Fibroblast of skin of left biceps (primary cell): ENCODE measurements around the gene GSTT4.
"Not testable (repeated sequence)": the region's sequence is repeated elsewhere in the genome, so short reads cannot be mapped to it uniquely, and the experiment has no call there.

Source experiments
- DNase-seq, 2 experiments: peaks; one replicate each; pipeline ENCODE4 v3.0.0-alpha.2; 2013; ENCODE audit warnings: low read depth in 2 of 2

GSTT4 gene

GRCh38 chr22:24025475-24025874 is 20.2 kb upstream of the GSTT4 start:
- no peak for DNase-seq

DNA sequence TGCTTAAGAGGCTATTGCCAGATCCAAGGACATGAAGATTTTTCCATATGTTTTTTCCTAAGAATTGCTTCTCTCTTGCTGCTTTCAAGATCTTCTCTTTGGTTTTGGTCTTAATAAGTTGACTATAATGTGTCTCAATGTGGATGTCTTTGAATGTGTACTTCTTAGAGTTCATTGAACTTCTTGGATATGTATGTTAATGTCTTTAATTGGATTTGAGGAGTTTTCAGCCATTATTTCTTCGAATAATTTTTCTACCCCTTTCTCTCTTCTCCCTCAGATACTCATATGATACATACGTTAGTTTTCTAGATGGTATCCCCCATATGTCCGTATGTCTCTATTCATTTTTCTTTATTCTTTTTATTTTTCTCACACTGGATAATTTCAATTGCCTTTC is 19.1 kb upstream of the GSTT4 start:
- DNase-seq, result no peak

- DNase-seq, result no peak
Observed at GRCh38 chr22:24023204-24023789, 18.0 kb upstream of the GSTT4 start.

GRCh38 chr22:24021304-24021703 is 16.1 kb upstream of the GSTT4 start:
- no peak for DNase-seq

GRCh38 chr22:24016156-24016555 is 10.9 kb upstream of the GSTT4 start:
- no peak for DNase-seq

DNA sequence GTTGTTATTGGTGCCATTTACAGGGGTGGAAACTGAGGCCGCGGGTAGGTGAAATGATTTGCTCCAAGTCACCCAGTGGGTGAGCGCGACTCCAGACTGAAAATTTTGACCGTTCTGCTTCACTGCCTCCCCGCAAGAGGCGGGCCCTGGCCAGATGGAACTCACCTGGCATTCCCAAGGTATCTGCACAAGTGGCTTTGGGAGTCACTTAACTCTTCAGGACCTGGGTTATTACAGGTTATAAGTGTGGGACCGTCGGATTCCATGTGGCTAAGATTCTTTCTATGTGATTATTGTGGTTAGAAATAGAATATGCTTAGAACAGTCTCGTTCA is 6.4 kb upstream of the GSTT4 start:
- DNase-seq, result no peak

DNA sequence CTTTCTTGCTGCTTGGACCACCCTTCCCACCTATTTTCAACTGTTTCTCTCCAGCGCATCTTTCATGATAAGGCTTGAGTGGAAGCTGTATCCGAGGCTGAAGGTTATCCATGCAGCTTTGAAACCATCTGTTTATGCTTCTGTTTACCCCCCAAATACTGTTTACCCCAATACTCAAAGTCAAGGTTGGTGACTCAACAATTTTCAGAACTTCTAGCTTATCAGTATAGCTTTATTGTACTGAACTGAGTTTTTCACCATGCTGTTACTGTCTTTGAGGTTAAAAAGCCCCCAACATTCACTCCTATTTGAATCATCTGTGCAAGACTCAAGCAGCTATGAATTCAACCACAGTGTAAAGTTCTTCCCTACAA is 4.8 kb upstream of the GSTT4 start:
- no peak for DNase-seq

- no peak for DNase-seq
Observed at GRCh38 chr22:24009227-24010017, 4.2 kb upstream of the GSTT4 start.

DNA sequence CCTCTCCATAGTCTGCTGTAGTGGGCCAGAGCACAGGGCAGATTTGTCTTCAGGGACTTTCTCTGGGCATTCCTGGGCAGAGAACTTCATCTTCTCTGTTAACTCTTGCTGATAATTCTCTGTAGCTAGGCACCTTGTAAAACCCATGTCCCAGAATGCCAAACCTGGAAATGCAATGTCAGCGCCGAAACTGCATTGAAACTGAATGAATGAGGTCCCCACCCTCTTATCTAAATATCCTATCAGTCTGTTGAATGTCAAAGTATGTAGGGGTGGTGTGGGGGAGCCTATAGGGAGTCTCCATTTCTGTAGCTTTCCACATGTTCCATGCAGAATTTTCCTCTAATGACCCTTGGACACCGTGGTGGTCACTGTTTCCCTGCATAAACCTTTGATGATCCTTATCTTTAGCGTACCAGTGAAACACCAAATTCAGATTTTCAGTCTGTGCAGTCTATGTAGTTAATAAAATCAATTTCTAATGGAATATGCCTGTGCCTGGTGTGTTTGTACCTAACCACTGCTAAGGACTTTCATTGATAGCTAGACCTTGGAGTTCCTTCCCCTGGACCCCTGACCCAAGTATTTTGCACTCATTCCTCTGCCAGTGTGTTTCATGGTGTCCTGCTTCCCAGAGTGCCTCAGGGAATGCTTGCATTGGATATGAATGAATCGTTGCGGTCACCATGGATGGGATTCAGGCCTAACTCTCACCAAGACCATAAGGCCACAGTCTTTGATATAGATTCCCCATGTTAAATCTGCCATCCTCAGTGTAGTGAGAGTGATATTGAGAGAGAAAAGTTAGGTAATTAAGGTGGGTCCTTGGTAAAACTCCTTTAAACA is 3.4 kb upstream of the GSTT4 start:
- DNase-seq, result no peak

DNA sequence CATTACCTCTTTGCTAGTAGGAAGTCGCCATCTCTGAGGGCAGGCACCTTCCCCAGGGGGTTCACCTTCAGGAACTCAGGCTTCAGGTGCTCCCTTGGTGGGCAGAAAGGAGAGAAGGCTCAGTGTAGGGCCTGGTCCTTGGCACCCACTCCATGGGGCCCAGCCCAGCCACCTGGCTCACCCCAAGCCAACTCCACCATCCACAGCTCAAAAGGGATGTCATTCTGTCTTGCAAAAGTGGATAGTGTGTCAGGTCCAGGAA is 2.7 kb upstream of the GSTT4 start:
- DNase-seq, result no peak

GRCh38 chr22:24007253-24008021 is 2.2 kb upstream of the GSTT4 start:
- no peak for DNase-seq

DNA sequence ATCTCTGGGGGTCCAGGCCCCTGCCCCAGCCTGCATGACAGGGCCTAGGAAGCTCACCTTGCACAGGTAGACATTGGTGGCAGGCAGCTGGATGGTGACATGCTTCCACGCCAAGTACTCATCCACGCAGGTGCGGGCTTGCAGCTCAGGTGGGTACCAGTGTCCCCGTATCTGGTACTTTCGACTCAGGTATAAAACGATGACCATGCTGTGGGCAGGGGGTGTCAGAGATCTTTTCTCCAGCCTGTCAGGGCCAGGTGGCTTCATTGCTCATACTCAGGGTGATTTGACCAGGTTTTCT is 1.6 kb upstream of the GSTT4 start:
- no peak for DNase-seq

DNA sequence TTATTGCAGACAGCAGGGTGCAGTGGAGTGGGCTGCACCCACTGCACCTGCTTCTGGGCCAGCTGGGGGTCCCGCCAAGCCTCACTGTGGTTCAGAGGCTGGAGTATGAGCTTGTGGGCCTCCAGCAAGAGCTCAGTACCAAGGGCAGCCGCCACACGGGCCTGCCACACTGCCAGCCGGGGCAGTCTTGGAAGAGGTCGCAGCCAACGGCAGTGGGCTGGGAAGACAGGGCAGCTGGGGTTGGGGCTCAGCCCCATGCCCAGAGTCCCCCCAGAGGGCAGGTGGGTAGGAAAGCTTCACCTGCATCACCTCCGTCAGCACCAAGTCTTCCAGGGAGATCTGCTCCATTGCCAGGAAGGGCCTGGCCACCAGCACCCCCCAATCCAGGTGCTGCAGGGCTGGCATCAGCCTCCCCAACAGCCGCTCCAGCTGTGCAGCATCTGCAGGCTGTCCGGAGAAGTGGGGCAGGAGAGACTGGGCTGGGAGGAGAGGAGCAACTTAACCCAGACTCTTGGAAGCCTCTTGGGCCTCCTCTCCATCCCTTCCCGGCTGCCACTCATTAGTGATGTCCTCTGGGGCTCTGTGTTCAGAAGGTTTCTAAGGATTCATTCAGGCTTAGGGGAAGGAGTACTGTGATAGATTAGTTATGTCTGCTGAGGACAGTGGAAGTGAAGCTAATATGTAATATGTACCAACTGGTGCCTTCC is 1.1 kb upstream of the GSTT4 start:
- DNase-seq, result no peak

DNA sequence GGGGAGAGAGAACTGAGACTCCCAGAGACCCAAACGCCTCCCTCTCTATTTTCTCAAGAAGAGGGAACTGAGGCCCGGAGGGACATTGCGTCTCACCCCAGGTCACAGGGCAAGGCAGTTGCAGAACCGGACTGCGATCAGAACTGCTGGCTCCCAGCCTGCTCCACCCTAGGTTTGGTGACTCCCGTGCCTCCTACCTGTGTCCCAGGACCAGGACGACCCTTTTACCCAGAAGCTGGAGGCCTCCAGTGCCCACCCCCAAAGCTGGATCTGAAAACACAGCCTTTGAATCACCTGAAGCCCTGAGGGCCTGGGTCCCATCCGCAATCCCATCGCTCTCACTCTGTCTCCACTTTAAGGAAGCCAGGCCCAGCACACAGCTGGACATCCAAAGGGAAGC is 1.4 kb downstream of the GSTT4 start:
- no peak for DNase-seq

- no peak for DNase-seq
Observed at GRCh38 chr22:24002851-24003250, 2.4 kb downstream of the GSTT4 start.

DNA sequence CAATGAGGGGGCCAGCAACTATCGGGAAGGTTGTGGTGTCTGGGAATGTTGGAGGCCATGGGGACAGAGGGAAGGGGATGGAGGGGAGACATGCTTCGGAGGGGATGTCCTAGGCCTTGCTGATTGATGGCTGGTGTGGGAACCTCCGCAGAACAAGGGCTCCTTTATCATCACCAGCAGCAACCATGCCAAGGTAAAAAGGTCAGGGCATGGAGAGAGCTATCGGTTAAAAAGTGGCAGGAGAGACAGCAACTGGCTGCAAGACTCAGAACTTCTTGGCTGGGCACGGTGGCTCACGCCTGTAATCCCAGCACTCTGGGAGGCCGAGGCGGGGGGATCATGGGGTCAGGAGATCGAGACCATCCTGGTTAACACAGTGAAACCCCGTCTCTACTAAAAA is 3.0 kb downstream of the GSTT4 start:
- no peak for DNase-seq

- no peak for DNase-seq
Observed at GRCh38 chr22:24001314-24001713, 3.9 kb downstream of the GSTT4 start.

- not testable (repeated sequence) for DNase-seq
Observed at GRCh38 chr22:23999779-24000178, 5.5 kb downstream of the GSTT4 start.

DNA sequence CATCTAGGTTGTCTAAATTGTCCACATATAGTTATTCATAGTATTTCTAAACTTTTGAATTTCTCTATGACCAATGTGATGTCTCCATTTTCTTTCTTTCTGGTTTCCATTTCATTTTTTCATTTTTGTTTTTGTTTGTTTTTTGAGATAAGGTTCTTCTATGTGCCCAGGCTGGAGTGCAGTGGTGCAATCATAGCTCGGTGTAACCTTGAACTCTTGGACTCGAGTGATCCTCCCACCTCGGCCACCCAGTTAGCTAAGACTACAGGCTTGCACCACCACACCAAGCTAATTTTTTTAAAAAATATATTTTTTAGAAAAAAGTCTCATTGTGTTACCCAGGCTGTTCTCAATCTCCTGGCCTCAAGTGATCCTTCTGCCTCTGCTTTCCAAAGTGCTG is 8.2 kb downstream of the GSTT4 start:
- no peak for DNase-seq

DNA sequence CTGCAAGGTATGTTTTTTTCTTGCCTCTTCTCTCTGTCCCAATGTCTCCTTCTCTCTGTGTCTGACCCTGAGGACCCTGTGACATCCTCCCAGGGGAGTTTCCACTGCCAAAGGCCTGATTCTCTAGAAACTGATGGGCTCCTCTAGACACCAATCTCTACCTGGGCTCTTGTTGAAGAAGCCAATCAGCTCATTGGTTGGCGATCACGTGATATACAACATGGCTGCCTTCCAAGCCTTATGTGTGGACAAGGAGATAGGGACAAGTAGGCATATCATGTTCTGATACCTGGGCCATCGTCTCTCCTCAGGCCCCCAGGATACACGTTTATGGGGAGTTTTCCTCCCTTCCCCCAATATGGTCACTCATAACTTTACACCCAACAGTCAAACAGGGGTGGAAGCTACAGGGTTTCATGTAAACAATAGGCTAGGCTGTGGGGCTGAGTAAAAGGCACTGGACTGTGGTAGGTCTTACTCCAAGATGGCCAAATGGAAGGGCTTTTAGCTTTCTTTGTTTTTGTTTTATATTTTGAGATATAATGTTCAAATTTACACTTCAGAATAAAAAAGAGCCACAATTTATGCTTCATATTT is 11.6 kb downstream of the GSTT4 start:
- not testable (repeated sequence) for DNase-seq

DNA sequence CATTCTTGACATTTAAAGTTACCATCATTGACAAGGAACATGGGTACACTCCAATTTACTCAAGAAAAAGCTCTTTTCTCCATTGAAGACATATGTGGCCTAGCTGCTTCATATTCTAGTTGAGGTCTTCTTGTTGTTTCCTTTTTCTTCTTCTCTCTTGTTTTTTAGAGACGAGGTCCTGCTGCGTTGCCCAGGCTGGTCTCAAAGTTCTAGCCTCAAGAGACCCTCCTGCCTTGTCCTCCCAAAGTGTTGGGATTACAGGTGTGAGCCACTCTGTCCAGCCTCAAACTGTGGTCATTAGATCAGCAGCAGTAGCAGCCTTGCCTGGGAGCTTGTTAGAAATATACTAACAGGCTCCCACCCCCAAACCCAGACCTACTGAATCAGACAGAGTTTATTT is 12.2 kb downstream of the GSTT4 start:
- DNase-seq, result not testable (repeated sequence)
